SW 1271 (cell line): ENCODE data around the gene RGS3.

Experiments
- DNase-seq, 2 experiments: peaks; one replicate each; lab custom pipeline; 2025; lab: John Stamatoyannopoulos, UW

Gene RGS3

GRCh38 chr9:113601656-113602055, 138.1 kb downstream of the RGS3 start:
- no peak for DNase-seq

DNA sequence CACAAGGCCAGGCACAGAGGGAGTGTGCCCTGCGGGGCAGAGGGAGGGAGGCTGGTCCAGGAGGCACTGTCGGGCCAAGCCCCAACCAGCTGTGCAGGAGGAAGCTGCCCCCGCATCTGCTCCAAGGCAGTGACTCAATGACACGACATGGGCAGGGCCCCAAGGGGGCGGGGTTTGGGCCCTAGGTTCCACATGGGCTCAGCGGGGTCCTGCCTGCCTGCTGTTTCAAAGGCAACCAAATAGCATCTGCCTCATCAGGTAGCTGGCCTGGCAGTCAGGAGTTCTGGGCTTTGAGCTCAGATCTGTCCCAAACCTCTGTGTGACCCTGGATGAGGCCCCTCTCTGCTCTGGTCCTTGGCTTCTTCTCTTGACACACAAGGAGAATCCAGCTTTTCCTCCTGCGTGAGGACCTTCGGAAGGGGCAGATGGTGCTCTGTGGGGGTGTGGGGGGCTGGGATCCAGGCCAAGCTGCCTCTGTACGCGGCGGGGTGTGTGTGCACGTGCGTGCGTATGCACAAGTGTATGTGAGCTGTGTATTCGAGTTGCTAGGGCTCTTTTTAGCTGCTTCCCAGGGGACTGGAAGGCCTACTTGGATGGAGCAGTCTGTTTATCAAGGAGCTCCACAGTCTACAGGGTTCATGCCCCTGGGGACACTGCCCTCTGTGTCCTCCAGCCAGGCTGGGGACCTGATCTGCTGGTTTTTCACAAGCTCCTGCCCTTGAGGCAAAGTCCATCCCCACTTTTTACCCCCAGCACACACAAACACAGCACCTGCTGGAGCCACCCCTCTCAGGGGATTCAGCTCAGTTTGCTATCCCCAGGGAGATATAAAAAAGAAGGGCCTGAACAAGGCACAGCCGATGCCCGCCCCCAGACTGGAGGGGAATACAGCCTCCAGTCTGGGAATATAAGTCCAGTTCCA, 138.9 kb downstream of the RGS3 start:
- no peak for DNase-seq

- no peak for DNase-seq
Measured at GRCh38 chr9:113603048-113603375, 139.5 kb downstream of the RGS3 start.

GRCh38 chr9:113603773-113604172, 140.2 kb downstream of the RGS3 start:
- no peak for DNase-seq

DNA sequence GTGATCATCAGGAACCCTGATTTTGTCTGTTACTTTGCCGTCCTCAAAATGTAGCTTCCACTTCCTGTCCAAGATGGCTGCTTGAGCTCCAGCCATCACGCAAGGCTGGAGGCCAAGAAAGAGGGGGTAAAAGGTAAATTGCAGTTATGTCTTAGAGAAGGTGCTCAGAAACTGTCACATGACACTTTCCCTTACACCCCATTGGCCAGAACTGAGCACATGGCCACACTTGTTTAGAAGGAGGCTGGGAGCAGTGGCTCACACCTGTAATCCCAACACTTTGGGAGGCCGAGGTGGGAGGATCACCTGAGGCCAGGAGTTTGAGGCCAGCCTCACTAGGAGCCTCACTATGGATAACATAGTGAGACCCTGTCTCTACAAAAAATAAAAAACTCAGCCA, 140.9 kb downstream of the RGS3 start:
- DNase-seq = no peak

- DNase-seq = no peak
Measured at GRCh38 chr9:113606510-113606909, 143.0 kb downstream of the RGS3 start.

- DNase-seq = no peak
Measured at GRCh38 chr9:113608082-113608685, 144.7 kb downstream of the RGS3 start.

DNA sequence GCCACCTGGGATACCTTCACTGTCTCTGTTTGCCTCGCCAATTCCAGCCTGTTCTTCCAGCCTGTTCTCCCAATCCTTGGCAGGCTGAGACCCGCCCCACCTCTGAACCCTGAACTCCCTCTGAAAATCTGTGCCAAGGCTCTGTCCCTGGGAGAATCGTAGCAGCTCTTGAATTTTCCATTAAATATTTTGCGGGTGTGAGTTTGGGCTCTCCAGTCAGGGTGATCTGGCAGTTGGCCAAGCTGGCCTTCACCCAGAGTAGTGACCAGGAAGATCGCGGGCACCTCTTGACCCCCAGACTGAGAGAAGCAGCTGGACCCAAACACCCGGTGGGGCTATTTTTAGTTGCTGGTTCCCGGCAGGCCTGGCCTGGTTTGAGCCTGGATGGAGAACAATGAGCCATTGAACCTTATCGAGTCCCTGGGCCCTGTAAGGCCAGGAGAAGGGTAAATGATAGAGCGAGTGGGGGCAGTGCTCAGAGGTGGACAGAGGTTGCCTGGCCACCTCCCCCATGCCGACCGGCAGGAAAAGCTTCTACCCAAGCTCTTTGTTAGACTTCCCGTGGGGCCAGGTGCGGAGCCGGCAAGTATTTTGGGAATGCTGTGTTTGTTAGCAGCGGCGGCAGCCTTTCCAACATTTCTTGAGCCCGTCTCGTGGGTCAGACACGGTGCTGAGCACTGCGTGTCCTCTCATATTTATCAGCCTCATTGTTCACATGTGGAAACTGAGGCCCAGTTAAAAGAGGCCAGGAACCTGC, 146.2 kb downstream of the RGS3 start:
- DNase-seq = no peak

DNA sequence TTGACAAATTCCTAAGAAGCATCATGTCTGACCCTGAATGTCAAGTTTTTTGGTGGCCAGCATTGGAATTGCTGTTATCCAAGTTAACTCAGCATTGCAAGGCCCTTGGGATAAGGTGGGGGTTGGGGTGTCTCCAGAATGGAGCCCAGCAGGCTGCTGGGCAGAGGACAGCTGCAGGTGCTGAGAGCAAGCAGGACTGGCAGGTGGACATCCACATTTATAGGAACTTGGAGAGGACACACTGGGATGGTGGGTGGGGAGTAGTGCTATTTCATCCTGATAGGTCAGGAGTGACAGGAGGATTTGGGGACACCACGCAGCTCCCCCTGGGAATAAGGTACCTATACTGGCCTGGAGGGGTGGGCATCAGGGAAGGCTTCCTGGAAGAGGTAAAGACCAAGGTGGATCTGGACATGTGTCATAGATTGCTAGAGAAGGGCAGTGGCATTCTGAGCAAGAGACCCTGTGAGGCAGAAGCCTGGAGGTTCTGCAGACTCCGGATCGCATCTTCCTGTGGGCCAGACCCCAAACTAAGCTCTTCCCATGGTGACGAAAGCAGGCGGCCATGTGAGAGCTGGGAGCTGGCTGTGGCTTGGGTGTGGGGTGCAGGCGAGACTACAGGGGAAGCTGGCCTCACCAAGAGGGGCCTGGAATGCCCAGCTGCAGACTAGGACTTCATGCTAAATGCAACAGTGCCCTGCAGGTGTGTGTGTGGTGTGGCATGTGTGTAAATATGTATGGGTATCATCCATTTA, 148.1 kb downstream of the RGS3 start:
- no peak for DNase-seq

DNA sequence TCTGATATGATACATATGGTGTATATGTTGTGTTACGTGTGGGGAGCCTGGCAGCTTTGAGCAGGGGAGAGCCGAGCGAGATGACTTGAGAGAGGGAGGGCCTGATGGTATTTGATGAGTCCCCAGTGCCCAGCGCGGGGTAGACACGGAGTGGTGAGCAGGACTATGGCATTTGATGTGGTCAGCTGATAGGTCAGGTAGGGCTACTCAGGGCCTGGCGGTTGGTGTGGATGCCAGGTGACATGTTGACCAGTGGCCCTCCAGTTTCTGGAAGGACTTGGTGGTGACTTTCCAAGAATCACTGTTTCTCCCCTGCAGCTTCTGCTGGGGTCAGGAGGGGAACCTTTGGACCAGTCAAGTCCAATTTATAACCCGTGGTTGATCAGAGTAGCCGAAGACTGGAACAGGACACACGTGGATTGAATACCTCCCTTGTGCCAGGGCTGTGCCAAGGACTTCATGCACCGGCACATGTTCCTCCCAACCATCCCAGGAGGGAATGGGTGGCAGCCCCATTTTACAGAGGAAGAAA, 148.8 kb downstream of the RGS3 start:
- DNase-seq = no peak

DNA sequence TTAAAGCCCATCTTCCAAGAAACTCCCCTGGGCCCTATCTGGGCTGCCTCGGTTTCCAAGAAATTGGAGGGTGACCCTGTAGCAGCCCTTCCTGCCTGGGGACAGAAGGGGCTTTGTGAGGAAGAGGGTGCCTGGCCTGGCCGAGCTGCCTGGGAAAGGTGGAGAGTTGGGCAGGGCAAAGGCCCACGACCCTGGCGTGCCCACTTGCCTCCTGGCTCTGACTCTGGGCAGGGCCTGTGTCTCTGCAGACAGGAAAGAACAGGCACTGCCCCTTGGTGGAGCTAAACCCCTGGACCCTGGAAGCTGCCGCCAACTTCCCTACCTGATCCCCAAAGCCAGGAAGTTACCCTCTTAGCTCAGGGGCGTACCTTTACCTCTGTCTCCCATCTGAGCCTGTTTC, 149.3 kb downstream of the RGS3 start:
- DNase-seq = no peak

DNA sequence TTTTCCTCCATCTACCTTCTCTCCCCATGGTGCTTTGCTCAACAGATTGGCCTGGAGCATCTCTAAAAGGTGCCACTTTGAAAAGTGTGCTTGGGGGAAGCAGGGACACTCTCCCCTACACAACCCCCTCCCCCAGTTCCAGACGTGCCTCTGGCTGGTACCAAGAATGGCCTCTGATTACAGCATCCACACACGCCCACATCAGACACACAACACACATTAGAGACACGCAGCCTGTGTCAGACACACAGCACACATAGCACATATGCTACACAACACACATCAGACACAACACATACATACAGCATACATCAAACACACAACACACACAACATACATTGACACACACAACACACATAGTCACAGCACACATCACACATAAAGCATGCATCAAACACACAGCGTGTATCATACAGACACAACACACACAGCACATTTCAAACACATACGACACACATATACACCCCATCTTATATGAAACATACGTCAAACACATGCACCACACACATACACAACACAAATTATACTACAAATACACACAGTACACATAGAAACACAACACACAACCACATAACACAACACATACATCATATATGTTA, 150.4 kb downstream of the RGS3 start:
- no peak for DNase-seq

- no peak for DNase-seq
Measured at GRCh38 chr9:113614843-113615648, 151.5 kb downstream of the RGS3 start.

GRCh38 chr9:113616116-113616515, 152.6 kb downstream of the RGS3 start:
- no peak for DNase-seq

DNA sequence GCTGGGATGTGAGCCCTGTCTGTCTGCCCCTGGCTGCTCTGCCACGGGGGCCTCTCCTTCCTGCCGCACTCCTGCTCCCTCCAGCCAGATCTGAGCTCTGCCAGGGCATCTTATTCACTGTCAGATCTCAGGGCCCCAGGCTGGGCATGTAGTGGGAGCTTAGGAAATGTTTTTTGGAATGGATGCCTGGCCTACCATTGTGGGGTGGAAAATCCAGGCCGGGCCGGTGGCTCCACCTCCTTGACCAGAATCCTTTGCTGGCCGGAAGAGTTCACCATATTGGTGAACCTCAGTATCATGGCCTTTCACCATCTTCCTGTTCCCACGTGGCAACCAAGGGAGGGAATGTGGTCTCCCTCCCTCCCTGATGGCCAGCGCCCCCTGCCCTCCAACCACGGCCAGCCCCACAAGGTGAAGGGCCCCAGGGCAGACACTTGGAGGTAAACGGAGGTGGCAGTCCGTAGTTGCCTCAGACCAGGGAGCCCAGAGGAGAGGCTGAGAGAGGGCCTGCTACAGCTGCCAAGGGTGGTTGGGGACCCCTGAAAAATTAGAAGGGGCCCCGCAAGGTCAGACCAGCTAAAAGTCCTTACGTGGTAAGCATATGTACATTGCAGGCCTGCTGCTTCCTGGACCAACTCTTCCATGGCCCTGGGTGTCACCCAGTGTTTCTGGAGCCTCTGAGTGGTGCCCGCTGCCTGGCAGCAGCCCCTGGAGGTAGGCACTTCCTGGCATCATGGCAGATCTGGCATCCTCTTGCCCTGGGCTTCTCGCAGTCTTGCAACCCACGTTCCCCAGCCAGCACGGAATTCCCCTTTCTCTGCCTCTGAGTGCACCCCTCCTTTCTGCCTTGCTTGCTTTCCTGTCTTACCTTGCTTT, 153.3 kb downstream of the RGS3 start:
- DNase-seq = no peak

DNA sequence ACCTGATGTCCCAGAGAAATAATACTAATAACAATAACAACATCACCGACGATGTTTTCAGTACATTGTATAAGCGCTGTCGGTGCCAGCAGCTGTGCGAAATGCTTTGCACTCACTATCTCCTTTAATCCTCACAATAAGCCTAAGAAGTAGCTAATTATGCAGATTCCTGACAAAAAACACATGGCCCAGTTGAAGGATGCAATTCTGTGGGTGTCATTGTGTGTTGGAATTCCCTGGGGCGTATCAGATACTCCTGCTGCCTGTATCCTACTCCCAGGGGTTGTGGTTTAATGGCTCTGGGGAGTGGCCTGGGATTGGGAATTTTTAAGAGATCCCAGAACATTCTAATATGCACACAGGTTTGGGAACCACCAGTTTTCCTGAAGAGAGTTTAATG, 154.0 kb downstream of the RGS3 start:
- DNase-seq = no peak

DNA sequence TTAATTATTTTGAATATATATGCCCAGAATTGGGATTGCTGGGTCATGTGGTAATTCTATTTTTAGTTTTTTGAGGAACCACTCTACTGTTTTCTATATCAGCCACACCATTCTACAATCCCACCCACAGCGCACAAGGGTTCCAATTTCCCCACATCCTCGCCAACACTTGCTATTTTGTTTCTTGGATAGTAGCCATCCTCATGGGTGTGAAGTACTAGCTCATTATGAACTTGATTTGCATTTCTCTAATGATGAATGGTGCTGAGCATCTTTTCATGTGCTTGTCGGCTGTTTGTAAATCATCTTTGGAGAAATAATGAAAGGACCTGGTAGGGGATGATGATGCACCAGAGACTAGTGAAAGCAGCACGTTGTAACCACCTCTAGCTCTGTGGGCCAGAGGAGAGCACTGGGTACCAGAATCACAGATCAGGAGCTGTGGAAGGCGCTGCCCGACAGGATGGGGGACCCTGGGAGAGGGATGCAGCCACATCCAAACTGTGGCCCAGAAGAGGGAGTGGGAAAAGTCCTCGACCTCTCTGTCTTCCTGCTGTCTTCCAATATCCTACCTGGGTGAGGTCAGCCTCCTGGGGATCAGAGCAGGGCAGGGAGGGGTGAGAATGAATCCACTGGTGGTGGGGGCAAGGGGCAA, 155.4 kb downstream of the RGS3 start:
- no peak for DNase-seq

GRCh38 chr9:113619491-113620376, 156.2 kb downstream of the RGS3 start:
- DNase-seq = no peak
